Spleen (tissue), 7 donors: ENCODE measurements around the gene PDE1C.

Source experiments
- CTCF ChIP-seq, 11 experiments: fragments of 200-600 bp in 7 of 11; fragments of 450-650 bp in 4 of 11; sonication (generic) in 4 of 11; IDR thresholded peaks in 8 of 11; conservative IDR thresholded peaks in 3 of 11; 1 replicate in 7 of 11; 2 replicates in 4 of 11; pipeline versions ENCODE4 v1.4.0 to v1.8.0; 2016 to 2021; ENCODE audit warnings: antibody characterized with exemption in 11 of 11, inconsistent platforms in 4 of 11, mild to moderate bottlenecking in 1 of 11
- POLR2AphosphoS5 ChIP-seq, 3 donors: sonication (generic); formaldehyde crosslinking; IDR thresholded peaks; one replicate each; pipeline ENCODE4 v1.5.1; 2017; ENCODE audit warnings: antibody characterized with exemption in 3 of 3
- donor health status: DM: no; HTN: no; CAD: no; lungs with moderate emphysema.
- donor health status: DM: no; HTN: no; CAD: no.
- donor health status: DM: no; HTN: no; CAD: no.

GRCh38 chr7:32089678-32090077 is 19.5 kb upstream of the PDE1C start:
- TF ChIP-seq CTCF (IDR thresholded peaks at IDR 0.05 in 8 of 11, conservative IDR thresholded peaks at IDR 0.05 in 3 of 11) (no peak), POLR2AphosphoS5 (IDR thresholded peaks at IDR 0.05) (no peak)
